Natural killer cell treated with Interleukin-12 subunit alpha and Interleukin-12 subunit beta and Interleukin-15 and Interleukin-18, amount 100 ng/mL, for 72 hours (primary cell): ENCODE data around the gene DIRAS2. TPM values are rescaled to one million over a fixed set of nuclear protein-coding genes. Genes with fewer than 3 reads are reported as not detected.

ENCODE experiments used
- ATAC-seq, 2 donors: fragments of 150-1000 bp; cut with Tn5 transposase in 1 of 2; sonication (Bioruptor Pico), chemical (Tn5 transposase) in 1 of 2; 2 replicates each; pipeline ENCODE4 v1.10.0; 2021
- DNase-seq: peaks from one replicate; pipeline ENCODE4 v3.0.0; 2022; ENCODE audit warnings: low spot score
- H3K27ac Mint-ChIP-seq, 2 donors: 1 replicate in 1 of 2; 2 replicates in 1 of 2; pipeline ENCODE4 v1.8.0; 2022; ENCODE audit warnings: mixed read lengths in 2 of 2, mild to moderate bottlenecking in 1 of 2, moderate library complexity in 1 of 2
- H3K27me3 Mint-ChIP-seq, 2 donors: 1 replicate in 1 of 2; 2 replicates in 1 of 2; pipeline ENCODE4 v1.8.0; 2022; ENCODE audit warnings: mixed read lengths in 2 of 2
- H3K36me3 Mint-ChIP-seq: one replicate; pipeline ENCODE4 v1.8.0; 2022; ENCODE audit warnings: mixed read lengths
- H3K4me1 Mint-ChIP-seq, 2 donors: 1 replicate in 1 of 2; 2 replicates in 1 of 2; pipeline ENCODE4 v1.8.0; 2022; ENCODE audit warnings: low read depth in 2 of 2, mixed read lengths in 2 of 2, mild to moderate bottlenecking in 1 of 2
- H3K4me3 Mint-ChIP-seq: one replicate; pipeline ENCODE4 v1.8.0; 2022; ENCODE audit warnings: mixed read lengths
- H3K9me3 Mint-ChIP-seq: 2 replicates; pipeline ENCODE4 v1.8.0; 2022; ENCODE audit warnings: mixed read lengths
- total RNA-seq, 2 donors: library from RNA; stranded (reverse); gene quantifications; one replicate each; pipeline ENCODE4 v1.2.3, GENCODE V29; 2022

DIRAS2 gene
- total RNA-seq, 2 donors from 2014 or later, result not detected

DNA sequence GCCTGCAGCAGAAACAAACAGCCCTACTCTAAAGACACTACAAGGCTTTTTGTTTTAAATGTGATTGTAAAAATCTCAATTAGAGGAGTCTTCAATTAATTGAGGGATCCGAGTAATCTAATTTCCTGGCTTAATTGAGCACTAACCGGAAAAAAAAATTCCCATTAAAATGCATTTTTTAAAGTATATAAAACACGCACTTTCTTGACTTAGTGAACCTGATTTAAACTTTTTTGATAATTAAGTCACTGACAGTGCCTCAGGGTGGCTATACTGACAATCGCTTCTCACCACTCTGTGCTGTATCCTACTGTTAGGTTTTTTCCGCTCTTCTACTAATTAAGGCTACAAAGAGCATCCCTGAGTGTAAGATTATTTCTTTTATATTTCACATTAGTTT is 44.4 kb downstream of the DIRAS2 start:
- no peak overlapping the region for H3K27ac Mint-ChIP-seq
- H3K36me3 Mint-ChIP-seq, result no peaks in the 10 kb centered on the region
- H3K4me3 Mint-ChIP-seq, result no peak overlapping the region
- H3K9me3 Mint-ChIP-seq, result no peaks in the 10 kb centered on the region
- H3K27me3 Mint-ChIP-seq, result peaks cover 25 to 37% of the 10 kb centered on the region in 2 donors
- H3K4me1 Mint-ChIP-seq, result no peaks in the 10 kb centered on the region
- ATAC-seq (no peak), DNase-seq (no peak)

DNA sequence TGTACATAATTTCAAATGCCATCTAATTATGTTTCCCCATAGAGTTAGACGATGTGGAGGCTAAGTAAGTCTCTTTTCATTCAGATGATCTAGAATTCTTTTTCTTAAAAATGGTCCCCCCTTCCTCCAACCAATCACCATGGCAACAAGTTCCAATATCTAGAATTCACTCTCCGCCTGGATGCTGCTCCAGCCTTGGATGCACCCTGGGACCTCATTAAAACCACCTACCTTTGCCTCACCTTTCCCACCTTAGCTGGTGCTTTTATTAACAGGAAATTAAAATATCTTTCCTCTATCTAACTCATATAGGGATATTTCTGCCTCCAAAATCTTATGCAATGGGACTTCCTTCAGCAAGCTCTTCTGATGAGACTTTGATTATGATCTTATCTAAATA is 49.0 kb downstream of the DIRAS2 start:
- Mint-ChIP-seq H3K4me1 (no peaks in the 10 kb centered on the region), H3K36me3 (no peaks in the 10 kb centered on the region), H3K4me3 (no peak overlapping the region), H3K27ac (no peak overlapping the region), H3K27me3 (peaks cover 19 to 31% of the 10 kb centered on the region in 2 donors), H3K9me3 (no peaks in the 10 kb centered on the region)
- no peak for DNase-seq
- no peak for ATAC-seq

- no peak overlapping the region for H3K27ac Mint-ChIP-seq
- H3K9me3 Mint-ChIP-seq, result no peaks in the 10 kb centered on the region
- H3K4me3 Mint-ChIP-seq, result no peak overlapping the region
- ATAC-seq, result no peak
- no peak for DNase-seq
- H3K4me1 Mint-ChIP-seq, result no peaks in the 10 kb centered on the region
- peaks cover 14 to 34% of the 10 kb centered on the region in 2 donors for H3K27me3 Mint-ChIP-seq
- no peaks in the 10 kb centered on the region for H3K36me3 Mint-ChIP-seq
Observed at GRCh38 chr9:90580576-90580975, 62.0 kb downstream of the DIRAS2 start.

- ATAC-seq (no peak), DNase-seq (no peak)
- Mint-ChIP-seq H3K9me3 (no peaks in the 10 kb centered on the region), H3K4me1 (no peaks in the 10 kb centered on the region), H3K27me3 (peaks cover 13 to 34% of the 10 kb centered on the region in 2 donors), H3K36me3 (no peaks in the 10 kb centered on the region), H3K27ac (no peak overlapping the region), H3K4me3 (no peak overlapping the region)
Observed at GRCh38 chr9:90579181-90579580, 63.4 kb downstream of the DIRAS2 start.

DNA sequence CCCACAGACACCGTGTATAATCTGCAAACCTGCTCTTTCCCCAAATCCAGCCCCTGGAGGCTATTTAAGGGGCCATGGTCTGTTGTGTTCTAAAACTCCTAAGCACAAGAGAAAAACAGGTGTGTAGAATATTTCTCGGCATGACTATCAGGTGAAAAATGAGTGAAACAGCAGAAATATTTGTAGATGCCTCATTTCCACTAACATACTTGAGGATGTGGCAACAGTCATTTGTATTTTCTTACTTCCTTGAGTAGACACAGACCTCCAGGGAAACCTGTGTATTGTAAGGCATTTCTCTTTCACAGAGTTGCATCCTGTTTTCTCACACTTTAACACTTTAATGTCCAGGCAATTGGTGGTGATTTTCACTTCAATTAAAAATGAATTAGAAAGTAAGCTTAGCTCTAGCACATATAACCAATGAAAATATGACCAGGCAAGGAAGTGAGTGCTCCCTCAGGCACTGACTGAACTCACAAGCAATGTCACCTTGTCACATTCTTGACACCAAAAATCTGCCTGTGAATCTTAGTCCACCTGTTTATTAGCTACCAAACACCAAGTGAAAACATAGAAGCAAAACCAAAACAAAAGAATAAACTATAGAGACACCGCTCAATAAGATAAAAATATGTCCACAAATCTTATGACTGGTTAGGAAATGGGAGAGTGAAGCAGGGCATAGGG is 64.4 kb downstream of the DIRAS2 start:
- Mint-ChIP-seq H3K27me3 (peaks cover 17 to 39% of the 10 kb centered on the region in 2 donors), H3K4me3 (no peak overlapping the region), H3K27ac (no peak overlapping the region), H3K9me3 (no peaks in the 10 kb centered on the region), H3K36me3 (no peaks in the 10 kb centered on the region), H3K4me1 (no peaks in the 10 kb centered on the region)
- no peak for DNase-seq
- no peak for ATAC-seq

DNA sequence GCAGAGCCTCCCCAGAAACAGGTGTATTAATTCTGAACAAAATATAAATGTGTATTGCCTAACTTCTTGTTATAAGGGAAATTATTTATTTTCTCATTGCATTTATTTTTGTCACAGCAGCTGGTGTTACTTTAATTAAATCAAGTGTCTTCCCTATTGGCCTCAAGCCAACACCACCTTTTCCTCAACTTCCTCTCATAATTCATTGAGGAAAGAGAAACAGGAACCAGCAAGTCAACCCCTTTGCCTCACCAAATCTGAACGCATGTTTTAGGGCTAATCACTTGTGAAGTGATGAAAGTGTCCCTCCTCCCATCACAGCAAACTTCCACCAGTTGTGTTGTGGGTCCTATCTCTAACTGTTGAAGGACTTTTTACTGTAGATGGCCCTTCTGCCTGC is 73.1 kb downstream of the DIRAS2 start:
- DNase-seq (no peak), ATAC-seq (no peak)
- Mint-ChIP-seq H3K4me1 (no peaks in the 10 kb centered on the region), H3K4me3 (no peak overlapping the region), H3K36me3 (no peaks in the 10 kb centered on the region), H3K27me3 (peaks cover 17 to 43% of the 10 kb centered on the region in 2 donors), H3K9me3 (no peaks in the 10 kb centered on the region), H3K27ac (no peak overlapping the region)

DNA sequence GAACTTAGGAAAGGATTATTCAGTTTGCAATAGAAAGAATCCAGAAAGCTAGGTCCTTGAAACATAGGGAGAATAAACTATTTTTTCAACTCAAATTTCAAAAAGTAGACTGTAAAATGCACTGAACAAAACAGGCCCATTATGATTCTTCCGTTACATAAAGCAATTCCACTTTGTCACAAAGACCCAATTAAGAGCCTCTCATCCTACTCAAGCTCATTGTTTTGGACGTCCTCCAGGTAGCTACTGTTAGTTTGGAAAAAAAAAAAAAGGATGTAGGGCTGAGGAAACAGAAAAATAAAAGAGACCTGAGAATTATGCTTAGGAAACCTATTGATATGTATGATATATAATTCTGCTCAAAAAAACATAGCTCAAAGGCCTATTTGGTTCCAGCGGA is 74.0 kb downstream of the DIRAS2 start:
- Mint-ChIP-seq H3K27ac (no peak overlapping the region), H3K27me3 (peaks cover 16 to 37% of the 10 kb centered on the region in 2 donors), H3K4me1 (no peaks in the 10 kb centered on the region), H3K36me3 (no peaks in the 10 kb centered on the region), H3K4me3 (no peak overlapping the region), H3K9me3 (no peaks in the 10 kb centered on the region)
- DNase-seq (no peak), ATAC-seq (no peak)

- ATAC-seq (no peak), DNase-seq (no peak)
- Mint-ChIP-seq H3K4me1 (no peaks in the 10 kb centered on the region), H3K27ac (no peak overlapping the region), H3K4me3 (no peak overlapping the region), H3K9me3 (no peaks in the 10 kb centered on the region), H3K36me3 (no peaks in the 10 kb centered on the region), H3K27me3 (peaks cover 3 to 4% of the 10 kb centered on the region in 2 donors)
Observed at GRCh38 chr9:90562229-90562628, 80.4 kb downstream of the DIRAS2 start.

Other genes with a start within 250 kb of the DIRAS2 start
- gene SYK, start 159.0 kb upstream of the DIRAS2 start, total RNA-seq, result 10 to 100 TPM; 25.8 to 53.0 TPM